Measurements from ENCODE around the gene FAM13A.

FAM13A gene

DNA sequence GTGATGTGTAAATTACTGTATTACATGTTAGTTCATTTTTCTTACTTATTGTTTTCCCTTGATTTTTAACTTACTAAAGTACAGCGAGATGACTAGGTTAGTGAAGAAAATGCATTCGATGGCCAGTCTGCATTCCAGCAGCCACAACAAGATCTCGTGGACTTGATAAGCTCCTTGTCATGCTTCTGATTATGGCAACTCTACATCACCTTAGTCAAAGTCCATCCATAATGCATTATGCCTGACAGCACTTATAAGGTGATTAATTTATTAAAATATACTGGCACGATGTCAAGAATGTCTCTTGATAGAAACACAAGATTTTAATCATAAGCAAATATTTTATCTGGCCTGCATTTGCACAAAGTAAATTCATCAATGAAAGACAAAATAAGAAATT, 249.5 kb downstream of the FAM13A start:
- DNase-seq: no peak

DNA sequence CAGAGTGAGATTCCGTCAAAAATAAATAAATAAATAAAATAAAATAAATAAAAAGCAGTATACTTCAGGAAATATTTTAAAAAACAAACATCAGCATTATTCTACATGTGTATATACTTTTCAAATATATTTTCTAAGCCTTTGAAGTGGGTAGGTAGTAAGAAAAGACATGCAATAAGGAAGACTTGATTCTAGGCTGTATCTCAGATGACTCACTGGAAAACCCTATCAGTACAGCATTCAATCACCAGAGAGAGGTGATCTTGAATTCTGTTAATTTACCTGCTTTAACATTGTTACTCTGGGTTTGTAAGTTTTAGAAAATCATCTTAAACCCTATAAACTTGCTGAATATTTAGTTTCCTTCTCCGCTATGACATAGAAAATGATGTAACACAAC, 252.8 kb downstream of the FAM13A start:
- no peak for DNase-seq

DNA sequence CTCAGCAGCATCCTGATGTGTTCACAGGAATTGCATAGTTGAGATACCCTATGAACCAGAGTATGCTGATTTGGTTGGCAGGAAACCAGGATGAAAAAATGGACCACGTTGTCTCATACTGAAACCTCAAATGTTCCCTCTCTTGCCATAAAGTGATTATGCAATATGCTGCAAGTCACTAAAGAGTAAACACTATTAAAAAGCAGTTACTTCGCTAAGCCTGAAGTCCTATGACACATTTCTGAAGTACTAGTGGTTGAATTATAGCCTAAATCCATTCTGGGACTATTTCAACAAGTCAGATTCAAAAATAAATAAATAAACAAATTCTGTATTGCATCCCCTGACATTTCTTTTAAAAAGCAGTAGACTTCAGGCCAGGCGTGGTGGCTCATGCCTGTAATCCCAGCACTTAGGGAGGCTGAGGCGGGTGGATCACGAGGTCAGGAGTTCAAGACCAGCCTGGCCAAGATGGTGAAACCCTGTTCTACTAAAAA, 253.3 kb downstream of the FAM13A start:
- no peak for DNase-seq

DNA sequence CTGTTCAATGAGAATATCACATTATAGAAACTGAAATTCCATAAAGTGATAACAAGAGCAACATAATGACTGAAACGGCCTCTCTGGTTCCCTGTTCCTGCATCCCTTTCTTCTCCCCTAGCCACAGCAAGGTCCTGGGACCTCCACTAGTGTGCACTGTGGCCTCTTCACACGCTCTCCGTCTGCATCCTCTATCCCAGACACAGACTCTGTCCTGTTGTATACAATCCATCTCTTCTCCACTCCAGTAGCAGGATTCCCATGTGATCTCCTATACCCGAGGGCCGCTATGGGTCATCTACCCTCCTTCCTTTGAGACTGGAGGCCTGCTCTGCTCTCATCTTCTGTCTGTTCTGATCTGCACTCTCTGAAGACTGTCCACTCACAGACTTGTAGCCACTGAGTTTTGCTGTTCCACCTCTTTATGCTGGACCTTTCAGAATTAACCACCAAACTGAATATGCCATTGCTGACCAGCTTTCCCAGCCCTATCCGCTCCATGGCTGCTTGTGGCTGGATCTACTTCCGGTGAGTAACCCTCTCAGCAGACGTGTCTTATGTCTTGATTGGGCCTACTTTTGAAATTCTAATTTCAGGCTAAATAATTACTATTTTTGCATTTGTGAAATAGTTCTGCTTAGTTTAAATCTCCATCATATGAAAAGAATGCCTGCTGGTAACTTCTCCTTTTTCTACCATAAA, 254.2 kb downstream of the FAM13A start:
- no peak for DNase-seq

DNA sequence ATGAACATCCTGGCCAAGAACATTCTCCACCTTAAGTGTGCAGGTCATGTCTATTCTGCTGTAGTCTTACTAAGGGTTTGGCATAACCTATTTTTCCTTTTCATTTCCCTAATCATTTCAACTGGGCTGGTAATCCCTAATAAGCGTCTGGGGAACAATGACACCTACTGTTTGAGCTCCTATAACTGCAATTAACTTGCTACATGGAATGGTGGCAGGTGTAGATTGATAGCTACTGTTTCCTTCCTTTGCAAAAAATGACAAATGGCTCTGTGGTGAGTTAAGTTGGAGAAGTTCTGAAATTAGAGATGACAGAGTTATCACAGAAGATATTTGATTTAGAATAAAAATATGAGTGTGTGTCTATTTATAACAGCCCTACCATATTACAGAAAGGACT, 254.8 kb downstream of the FAM13A start:
- no peak for DNase-seq

DNA sequence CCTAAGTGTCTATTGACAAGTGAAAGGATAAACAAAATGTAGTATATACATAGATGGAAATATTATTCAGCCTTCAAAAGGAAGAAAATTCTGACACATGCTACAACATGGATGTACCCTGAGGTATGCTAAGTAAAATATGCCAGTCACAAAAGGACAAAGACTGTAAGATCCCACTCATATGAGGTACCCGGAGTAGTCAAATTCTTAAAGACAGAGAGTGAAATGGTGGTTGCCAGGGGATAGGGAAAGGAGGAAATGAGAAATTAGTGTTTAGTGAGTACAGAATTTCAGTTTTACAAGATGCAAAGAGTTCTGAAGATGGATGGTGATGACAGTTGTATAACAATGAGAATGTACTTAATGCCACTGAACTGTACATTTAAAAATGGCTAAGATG, 257.1 kb downstream of the FAM13A start:
- DNase-seq: no peak

DNA sequence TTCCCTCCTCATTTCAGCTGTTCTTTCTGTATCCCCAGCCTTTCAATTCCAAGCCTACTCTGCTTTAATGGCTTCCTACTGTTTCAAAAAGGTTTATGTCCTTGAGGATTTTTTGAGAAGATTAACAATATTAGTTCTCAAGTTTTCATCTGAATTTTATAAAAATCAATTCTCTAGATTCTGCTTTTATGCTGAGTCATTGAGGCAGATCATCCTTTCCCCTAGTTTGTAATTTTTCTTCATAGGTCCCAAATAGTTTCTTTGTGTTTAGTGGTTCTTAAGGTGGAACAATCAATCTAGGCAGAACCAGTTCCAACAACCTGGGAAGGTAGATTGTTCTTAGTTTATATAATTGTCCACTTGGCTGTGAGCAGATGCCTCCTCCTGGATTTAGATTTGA, 259.3 kb downstream of the FAM13A start:
- DNase-seq: no peak

DNA sequence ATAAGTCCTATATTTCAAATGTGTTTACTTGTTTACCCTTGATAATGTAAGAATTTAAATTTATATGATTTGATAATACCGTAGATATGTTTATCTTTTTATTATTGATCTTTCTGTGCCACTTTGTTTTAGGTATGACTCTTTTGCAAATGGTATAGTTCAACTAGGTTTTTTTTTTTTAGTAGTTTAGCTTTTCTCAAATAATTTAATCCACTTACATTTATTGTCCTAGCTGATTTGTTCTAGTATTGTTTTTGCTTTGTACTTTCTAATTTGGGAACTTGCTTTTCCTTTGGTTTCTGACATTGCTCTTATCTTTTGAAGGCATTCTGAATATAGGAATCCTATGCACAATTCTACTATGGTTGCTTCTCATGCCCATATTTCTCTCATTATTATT, 260.4 kb downstream of the FAM13A start:
- no peak for DNase-seq

DNA sequence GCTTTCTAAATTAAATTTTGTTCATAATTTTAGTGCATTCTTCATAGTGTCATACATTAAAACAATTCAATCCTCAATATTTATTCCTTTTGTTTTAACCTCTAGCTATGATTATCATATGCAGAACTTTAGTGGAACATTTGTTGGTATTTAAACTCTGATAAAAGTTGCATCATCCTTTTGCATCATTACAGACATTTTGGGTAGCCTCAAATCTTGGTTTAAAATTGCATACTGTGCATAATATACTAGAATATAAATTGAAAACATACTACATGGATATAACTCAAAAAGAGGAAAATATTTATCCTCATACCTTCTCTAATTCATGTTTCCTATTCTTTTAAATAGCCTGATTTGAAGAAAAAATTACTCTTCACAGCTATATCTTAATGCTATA, 262.0 kb downstream of the FAM13A start:
- DNase-seq: no peak

DNA sequence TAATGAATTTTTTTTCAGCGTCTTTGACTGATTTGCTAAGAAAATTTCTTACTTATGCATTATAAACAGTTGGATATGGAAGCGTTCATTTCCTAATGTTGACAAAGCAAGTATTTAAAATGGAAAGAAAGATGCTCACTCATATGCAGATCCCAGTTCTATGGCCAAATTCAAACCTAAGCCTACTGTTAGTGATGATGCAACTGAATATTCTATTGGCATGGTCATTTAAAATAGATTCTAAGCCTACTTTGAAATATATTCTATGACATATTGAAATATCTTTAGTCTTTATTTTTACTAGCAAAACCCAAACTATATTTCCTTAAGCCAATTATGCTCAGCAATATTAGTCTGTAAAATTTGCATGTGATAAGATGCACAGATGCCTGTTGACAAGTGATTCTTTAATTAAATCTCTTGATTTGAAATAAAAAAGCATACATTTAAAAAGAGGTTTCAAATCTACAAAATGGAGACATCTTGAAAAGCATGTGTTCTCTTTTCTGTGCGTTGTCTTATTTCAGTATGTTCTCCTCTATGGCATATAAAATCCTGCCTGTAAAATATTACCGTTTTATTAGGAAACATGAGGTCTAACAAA, 262.8 kb downstream of the FAM13A start:
- DNase-seq: no peak

DNA sequence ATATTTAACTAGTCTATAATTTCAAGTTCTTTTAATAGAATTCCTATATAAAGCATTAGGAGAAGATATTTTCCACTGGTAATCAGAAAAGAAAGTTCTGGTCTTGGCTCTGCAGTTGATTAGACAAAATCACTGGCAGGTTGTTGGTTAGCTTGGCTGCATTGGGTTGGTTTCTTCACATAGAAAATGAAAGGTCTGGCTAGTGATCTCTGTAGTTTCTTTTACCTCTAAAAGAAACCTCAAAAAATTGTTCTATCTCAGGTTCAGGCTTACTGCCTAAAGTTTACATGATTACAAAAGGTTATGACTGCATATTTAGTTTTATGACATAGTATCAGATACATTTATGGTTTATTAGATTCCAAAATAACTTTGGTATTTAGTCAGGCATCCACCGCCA, 263.5 kb downstream of the FAM13A start:
- DNase-seq: no peak

DNA sequence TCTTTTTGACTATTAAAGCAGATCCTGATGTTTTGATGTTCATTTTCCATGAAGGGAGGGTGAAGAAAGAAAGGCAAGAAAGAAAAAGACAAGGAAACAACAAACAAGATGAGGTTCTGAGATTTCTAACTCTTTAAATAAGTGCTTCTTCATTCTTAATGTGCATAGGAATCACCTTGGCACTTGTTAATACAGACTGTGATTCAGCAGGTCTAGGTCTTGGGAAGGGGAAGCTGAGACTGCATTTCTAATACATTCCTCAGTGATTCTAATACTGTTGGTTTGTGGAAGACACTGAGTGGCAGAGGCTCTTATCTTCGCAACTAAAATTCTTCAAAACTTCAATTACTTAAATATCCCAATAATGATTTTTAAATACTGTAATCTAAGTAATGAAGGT, 264.2 kb downstream of the FAM13A start:
- no peak for DNase-seq

DNA sequence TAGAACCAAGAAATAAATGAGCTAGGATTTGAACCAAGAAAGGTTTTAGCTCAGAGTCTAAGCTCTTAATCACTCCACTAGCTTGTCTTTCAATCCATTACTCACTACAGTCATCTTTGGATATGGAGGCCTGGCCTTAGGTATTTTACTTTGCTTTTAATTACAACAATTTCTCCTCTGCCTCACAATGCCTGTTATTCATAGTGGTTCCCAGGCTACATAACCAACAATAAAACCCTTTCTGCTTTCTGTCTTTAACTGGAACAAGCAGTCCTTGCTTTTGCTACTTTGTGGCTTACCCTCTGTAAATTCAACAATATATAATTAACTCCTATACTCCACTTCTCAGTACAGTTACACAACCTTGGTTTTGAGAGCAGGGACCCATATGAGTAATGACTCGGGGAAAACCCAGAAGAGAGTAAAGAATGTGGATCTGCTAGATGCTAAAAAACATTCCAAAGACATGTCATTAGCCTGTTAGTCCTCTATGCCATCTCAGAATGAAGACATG, 264.7 kb downstream of the FAM13A start:
- no peak for DNase-seq

DNA sequence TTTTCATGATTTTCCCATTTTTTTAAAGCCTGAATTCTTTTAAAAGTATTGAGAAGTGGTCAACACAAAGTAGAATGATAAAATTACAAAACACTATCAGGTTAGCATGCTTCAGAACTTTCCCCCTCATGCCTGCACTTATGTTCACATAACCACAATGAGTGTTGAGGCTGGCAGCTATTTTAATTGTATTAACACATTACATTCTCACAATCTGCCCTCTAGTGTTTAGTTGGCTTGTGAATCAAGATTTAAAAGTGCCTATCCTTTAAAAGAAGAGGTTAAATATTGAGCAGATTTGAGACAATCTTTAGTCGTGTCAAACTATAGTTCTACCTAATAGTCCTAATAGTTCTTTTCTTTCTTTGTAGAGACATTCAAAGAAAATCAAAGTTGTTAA, 265.7 kb downstream of the FAM13A start:
- DNase-seq: no peak

DNA sequence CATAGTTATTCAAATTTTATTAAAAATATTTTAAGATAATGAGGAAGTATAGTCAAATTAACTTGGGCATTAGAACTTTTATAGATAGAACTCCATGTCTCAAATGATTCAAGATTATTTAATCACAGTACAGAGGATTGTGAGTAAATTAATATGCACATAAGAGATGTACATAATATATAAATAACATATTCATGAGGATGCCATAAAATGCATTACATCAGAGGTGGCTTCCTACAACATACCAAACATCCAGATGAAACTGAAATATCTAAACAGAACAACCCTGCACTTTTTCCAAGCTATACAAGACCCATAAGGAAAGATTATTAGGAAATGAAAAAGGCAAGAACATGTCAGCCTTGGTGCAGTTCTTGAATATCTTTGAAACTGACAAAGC, 268.1 kb downstream of the FAM13A start:
- DNase-seq: no peak

DNA sequence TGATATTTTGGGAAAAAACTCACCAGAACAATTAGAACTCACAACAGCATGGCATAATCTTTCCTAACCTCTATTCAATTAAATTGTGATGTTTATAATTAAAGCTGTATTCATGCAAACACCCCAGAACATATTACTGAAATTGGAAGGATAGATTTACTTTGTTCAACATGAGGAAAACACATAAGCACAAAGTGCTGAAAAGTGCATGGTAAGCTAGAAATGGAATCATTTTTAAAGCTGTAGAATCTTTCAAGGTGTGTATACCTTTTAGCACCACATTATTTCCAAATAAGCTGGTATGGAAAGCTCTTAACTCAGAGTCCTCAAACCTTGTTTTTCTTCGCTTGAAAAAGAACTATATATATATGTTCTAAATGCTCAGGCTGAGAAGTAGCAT, 268.6 kb downstream of the FAM13A start:
- DNase-seq: no peak

DNA sequence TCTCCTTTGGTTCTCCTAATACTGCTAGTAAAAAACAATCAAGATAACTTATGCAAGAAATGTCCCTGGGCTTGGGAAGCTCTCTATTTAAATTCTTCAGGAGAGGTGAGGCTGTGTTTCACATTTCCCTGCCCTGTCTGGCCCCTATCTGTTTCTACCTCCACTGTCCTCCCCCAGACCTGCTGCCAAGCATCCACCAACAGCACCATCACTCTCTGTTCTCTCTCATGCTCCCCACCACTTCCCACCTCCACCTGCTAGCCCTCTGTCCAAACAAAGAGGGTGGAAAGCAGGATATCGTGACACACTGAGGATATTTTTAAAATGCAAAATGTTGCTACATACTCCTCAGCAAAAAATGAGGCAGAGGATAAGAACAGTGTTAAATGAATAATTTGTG, 271.0 kb downstream of the FAM13A start:
- DNase-seq: no peak

DNA sequence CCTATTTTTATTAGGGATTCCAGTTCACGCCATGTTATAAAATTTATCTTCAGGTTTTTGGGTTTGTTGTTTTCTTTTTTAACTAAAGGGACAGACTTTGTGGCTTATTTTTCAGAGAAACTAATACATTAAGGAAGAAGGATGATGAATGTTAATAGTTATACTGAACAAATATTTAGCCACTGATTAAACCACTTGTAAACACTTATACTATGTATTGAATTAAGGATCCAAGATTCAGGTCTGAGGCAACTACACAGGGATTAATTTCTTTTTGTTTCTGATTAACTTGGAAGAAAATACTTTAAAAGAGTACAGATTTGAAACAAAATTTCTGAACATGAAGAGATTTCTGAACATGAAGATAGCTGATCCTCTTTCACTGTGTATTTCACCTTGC, 276.6 kb downstream of the FAM13A start:
- no peak for DNase-seq

DNA sequence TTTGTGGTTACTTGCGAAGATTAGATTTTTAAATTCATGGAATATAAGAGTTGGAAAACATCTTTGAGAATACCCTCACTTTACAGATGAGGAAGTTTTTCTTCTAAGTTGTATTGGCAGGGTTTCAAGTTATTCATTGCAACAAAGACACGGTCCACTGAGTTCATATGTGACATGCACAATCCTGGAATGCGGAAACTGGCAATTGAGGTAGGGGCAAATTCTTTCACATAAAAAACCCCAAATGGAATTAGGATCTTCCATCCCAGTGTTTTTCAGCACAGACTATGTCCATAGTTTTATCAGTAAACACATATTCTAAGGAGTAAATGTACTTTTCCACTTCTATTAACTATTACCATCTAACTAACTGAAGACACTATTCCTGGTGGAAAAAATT, 277.6 kb downstream of the FAM13A start:
- DNase-seq: no peak

DNA sequence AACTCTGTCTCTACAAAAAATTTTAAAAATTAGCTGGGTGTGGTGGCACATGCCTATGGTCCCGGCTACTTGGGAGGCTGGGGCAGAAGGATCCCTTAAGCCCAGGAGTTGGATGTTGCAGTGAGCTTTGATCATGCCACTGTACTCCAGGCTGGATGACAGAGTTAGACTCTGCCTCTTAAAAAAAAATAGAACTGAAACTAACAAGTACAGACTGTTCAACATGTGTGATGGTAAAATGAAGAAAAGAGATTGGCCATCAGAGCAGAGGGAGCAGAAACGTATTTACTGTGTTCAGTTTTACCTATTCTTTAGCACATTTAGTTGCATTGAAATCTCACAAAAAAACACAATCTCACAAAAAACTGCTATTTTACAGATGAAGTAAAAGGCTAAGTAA, 281.5 kb downstream of the FAM13A start:
- DNase-seq: no peak

DNA sequence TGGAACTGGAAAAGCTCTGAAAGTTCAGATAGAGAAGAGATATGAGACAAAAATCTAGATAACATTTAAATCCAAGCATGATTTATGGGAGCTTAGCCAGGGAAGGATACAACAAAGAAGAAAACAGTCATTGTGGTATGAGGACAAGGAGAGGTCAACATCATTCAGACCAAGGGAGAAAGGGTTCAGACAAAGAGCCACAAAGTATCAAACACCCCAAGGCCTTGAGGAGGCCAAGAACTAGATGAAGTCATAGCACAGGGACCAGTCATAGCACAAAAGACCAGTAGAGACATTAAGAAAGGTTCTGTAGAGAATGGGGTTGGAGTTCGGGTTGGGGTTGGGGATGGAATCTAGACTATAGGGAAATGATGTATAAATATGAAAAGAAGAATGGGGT, 282.0 kb downstream of the FAM13A start:
- no peak for DNase-seq

DNA sequence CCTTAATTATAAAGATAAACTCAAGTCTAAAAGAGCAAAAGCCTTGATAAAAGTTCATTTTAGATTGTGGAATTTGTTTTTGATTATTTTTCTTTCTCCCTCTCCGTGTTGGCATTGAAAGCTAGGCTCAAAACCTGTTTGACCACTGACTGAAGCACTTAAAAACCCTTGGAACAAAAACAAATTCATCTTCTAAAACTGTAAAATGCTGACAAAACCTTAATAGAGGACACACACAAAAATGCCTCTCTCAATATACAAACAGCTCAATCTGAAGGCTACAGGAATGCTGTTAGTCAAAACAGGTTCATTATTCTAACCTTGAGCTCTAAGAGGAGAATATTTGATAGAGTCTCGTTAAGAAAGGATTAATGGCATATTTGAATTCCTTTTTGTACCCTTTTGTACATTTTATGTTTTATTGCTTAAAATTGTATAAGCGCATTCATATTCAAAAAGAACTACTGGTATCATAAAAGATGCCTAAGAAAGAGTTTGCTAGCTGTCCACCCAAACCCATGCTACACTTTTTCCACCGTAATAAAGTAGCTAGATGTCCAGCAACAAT, 285.0 kb downstream of the FAM13A start:
- no peak for DNase-seq

DNA sequence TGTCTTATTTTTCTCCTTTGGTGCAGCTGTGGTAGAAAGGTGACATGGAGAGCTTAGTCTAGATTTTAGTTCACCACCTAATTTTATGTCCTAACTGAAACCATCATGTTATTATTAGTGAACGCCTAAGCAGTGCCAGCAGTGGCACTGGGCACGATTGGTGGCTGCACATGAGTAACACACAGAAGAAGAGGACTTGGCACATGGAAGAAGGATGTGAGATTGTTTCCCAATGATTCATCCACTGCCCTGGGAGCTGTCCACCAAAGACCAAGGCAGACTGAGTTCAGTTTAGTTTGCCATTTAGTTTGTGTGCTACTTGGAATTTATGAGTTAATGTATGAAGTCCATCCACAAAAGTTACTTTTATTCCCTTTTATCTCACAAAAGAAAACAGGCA, 291.3 kb downstream of the FAM13A start:
- no peak for DNase-seq

DNA sequence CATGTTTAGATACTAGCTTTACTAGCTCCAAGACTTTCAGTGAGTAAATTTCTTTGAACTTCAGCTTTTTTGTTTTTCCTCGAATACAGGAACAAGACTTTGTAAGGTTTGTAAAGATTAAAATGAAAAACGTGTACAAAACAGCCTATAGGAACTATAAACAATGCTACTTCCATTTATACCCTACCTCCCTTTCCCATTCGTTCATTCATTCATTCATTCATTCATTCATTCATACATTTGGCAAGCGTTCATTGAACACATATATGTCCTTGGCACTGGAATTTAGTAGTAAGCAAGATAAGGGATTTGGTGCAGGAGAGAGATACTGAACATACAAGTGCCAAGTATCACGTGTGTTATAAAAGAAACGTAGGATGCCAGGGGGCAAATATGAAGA, 293.9 kb downstream of the FAM13A start:
- DNase-seq: no peak
